AG04449 (cell line): Measurements from ENCODE around the gene SCN4A.

ENCODE experiments used
- CTCF ChIA-PET: fragments of 350-600 bp; formaldehyde crosslinking; extraction: SDS; loops from one replicate; lab custom pipeline; 2021; ENCODE audit warnings: antibody characterized with exemption; lab: Yijun Ruan, JAX
- POLR2A ChIA-PET: fragments of 400-600, 350-600 bp; formaldehyde crosslinking; extraction: SDS; loops from one replicate; lab custom pipeline; 2020; ENCODE audit warnings: antibody characterized with exemption, inconsistent platforms; lab: Yijun Ruan, JAX
- DNase-seq: peaks from one replicate; pipeline ENCODE4 v3.0.0-alpha.2; 2010; ENCODE audit warnings: low read depth, low spot score
- H3K4me3 ChIP-seq: 2 replicates; pipeline ENCODE4 v1.5.1; 2011; ENCODE audit warnings: low read depth, mild to moderate bottlenecking, control low read depth, low read length
- CTCF ChIP-seq: IDR thresholded peaks from one replicate; pipeline ENCODE4 v1.5.1; 2011; ENCODE audit warnings: mild to moderate bottlenecking, moderate library complexity, low read length, control low read depth, inconsistent platforms; ENCODE audit not compliant: insufficient read depth; ENCODE audit errors: missing control alignments

The SCN4A gene

GRCh38 chr17:63941751-63942150 lies 31.0 kb downstream of the SCN4A start:
- TF ChIP-seq CTCF: no peak
- ChIA-PET POLR2A (no interaction called here), CTCF (interaction anchor here (1.1 to 1.4 kb wide), 2 partner anchors 9 to 37 kb away, joined by 3 to 5 read pairs; no protein-coding TSS in a partner anchor)
- no peak for DNase-seq
- H3K4me3 ChIP-seq: no peak overlapping the region

- CTCF ChIA-PET: interaction anchor here (1.1 to 1.4 kb wide), 2 partner anchors 10 to 37 kb away, joined by 3 to 5 read pairs; no protein-coding TSS in a partner anchor
- H3K4me3 ChIP-seq: no peak overlapping the region
- DNase-seq: no peak
- POLR2A ChIA-PET: no interaction called here
- TF ChIP-seq CTCF: no peak
These were observed 31.6 kb downstream of the SCN4A start for GRCh38 chr17:63941162-63941561.

- DNase-seq: no peak
- ChIA-PET CTCF (interaction anchor here (0.7 to 1.4 kb wide), 4 partner anchors 21 to 89 kb away, joined by 3 to 6 read pairs (median 3); partner anchors contain the start of gene CSHL1), POLR2A (no interaction called here)
- H3K4me3 ChIP-seq: no peak overlapping the region
- no peak for TF ChIP-seq CTCF
These were observed 32.1 kb downstream of the SCN4A start for GRCh38 chr17:63940584-63940983.

- TF ChIP-seq CTCF: no peak
- no peak overlapping the region for H3K4me3 ChIP-seq
- CTCF ChIA-PET: interaction anchor here (0.6 to 1.4 kb wide), 5 partner anchors 20 to 278 kb away, joined by 3 to 6 read pairs (median 3); partner anchors contain the start of gene CSHL1
- DNase-seq: no peak
- POLR2A ChIA-PET: no interaction called here
These were observed 32.8 kb downstream of the SCN4A start for GRCh38 chr17:63939884-63940283.

GRCh38 chr17:63939401-63939800 lies 33.3 kb downstream of the SCN4A start:
- ChIA-PET CTCF (interaction anchor here (0.6 to 1.4 kb wide), 4 partner anchors 20 to 278 kb away, joined by 3 to 6 read pairs (median 3); partner anchors contain the start of gene CSHL1), POLR2A (no interaction called here)
- no peak for DNase-seq
- H3K4me3 ChIP-seq: no peak overlapping the region
- TF ChIP-seq CTCF: no peak

- no peak for TF ChIP-seq CTCF
- CTCF ChIA-PET: interaction anchor here (1.0 to 2.3 kb wide), 2 partner anchors 9 to 18 kb away, joined by 4 to 12 read pairs; no protein-coding TSS in a partner anchor
- H3K4me3 ChIP-seq: no peak overlapping the region
- DNase-seq: no peak
- POLR2A ChIA-PET: no interaction called here
These were observed 34.8 kb downstream of the SCN4A start for GRCh38 chr17:63937920-63938319.
